Measurements from ENCODE around the gene RDX.

RDX gene

DNA sequence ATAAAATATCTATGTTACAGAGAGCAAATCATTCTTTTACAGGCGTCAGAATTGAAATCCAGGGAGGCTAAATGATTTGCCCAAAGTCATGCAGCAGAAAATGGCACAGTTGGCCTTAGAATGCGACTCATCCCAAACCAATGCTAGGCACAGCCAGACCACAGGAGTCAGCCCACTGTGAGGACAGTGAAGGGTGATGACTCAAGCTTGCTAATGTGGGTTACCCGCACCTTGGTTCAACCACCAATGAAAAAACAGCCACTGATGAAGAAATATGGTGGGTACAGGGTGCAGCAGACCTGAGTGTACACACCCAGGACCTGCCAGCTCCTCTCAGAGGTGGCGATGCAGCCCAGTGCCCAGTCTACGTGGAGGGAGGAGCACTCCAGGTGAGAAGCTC is 113.5 kb downstream of the RDX start:
- Histone ChIP-seq H2AFZ (ENCODE audit: low read depth, low read length, severe bottlenecking) (no peak overlapping the region), H3K9ac (ENCODE audit: low read length) (no peak overlapping the region), H3K27ac (ENCODE audit: low read depth, low read length) (no peak overlapping the region), H3K4me3 (ENCODE audit: insufficient read depth, low read length, poor library complexity, severe bottlenecking) (no peak overlapping the region), H3K27me3 (ENCODE audit: low read length) (no peaks in the 10 kb centered on the region), H3F3A (ENCODE audit: insufficient read depth) (no peaks in the 10 kb centered on the region), H3K9me2 (replicated peaks; ENCODE audit: insufficient read depth, low read length) (no peaks in the 10 kb centered on the region), H3K79me2 (ENCODE audit: insufficient read depth, low read length) (no peaks in the 10 kb centered on the region), H3K36me3 (ENCODE audit: low read length) (no peaks in the 10 kb centered on the region), H4K20me1 (ENCODE audit: low read depth, low read length) (no peaks in the 10 kb centered on the region), H3K4me2 (ENCODE audit: low read depth, low read length, poor library complexity, severe bottlenecking) (no peak overlapping the region), H3K9me3 (ENCODE audit: insufficient read depth, low read length) (no peaks in the 10 kb centered on the region)
- TF ChIP-seq, protein P1, sequence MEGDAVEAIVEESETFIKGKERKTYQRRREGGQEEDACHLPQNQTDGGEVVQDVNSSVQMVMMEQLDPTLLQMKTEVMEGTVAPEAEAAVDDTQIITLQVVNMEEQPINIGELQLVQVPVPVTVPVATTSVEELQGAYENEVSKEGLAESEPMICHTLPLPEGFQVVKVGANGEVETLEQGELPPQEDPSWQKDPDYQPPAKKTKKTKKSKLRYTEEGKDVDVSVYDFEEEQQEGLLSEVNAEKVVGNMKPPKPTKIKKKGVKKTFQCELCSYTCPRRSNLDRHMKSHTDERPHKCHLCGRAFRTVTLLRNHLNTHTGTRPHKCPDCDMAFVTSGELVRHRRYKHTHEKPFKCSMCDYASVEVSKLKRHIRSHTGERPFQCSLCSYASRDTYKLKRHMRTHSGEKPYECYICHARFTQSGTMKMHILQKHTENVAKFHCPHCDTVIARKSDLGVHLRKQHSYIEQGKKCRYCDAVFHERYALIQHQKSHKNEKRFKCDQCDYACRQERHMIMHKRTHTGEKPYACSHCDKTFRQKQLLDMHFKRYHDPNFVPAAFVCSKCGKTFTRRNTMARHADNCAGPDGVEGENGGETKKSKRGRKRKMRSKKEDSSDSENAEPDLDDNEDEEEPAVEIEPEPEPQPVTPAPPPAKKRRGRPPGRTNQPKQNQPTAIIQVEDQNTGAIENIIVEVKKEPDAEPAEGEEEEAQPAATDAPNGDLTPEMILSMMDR (IDR thresholded peaks at IDR 0.05; ENCODE audit: insufficient read depth, low read length, poor library complexity, severe bottlenecking), result no peak
- TF ChIP-seq EZH2phosphoT487 (conservative IDR thresholded peaks at IDR 0.05; ENCODE audit: low read length), result no peak

- Histone ChIP-seq H2AFZ (ENCODE audit: low read depth, low read length, severe bottlenecking) (no peak overlapping the region), H3K27ac (ENCODE audit: low read depth, low read length) (no peak overlapping the region), H3K4me2 (ENCODE audit: low read depth, low read length, poor library complexity, severe bottlenecking) (no peak overlapping the region), H3K36me3 (ENCODE audit: low read length) (no peaks in the 10 kb centered on the region), H3K27me3 (ENCODE audit: low read length) (no peaks in the 10 kb centered on the region), H3F3A (ENCODE audit: insufficient read depth) (no peaks in the 10 kb centered on the region), H3K9me2 (replicated peaks; ENCODE audit: insufficient read depth, low read length) (no peaks in the 10 kb centered on the region), H3K4me3 (ENCODE audit: insufficient read depth, low read length, poor library complexity, severe bottlenecking) (no peak overlapping the region), H3K79me2 (ENCODE audit: insufficient read depth, low read length) (no peaks in the 10 kb centered on the region), H4K20me1 (ENCODE audit: low read depth, low read length) (no peaks in the 10 kb centered on the region), H3K9ac (ENCODE audit: low read length) (no peak overlapping the region), H3K9me3 (ENCODE audit: insufficient read depth, low read length) (no peaks in the 10 kb centered on the region)
- TF ChIP-seq EZH2phosphoT487 (conservative IDR thresholded peaks at IDR 0.05; ENCODE audit: low read length), result no peak
- TF ChIP-seq, protein P1 (IDR thresholded peaks at IDR 0.05; ENCODE audit: insufficient read depth, low read length, poor library complexity, severe bottlenecking), result no peak
Measured at GRCh38 chr11:110179064-110179463, 117.3 kb downstream of the RDX start.

DNA sequence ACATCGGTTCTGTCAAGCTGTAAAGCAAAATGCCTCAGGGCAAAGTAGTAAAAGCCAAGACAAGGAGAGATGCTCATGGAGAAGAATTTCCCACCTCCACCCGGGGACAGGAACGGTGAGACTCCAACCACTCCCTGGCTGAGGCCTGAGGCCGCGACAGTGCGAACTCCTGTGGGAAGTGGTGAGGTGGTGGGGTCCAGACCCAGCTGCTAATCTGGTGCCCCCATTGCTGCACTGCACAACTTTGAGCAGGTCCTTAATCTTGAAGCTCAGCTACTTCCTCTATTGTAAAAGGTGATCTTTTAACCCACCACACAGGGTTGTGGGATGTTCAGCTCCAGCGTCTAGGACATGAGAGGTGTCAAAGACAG is 119.3 kb downstream of the RDX start:
- Histone ChIP-seq H3K79me2 (ENCODE audit: insufficient read depth, low read length) (no peaks in the 10 kb centered on the region), H3K4me3 (ENCODE audit: insufficient read depth, low read length, poor library complexity, severe bottlenecking) (no peak overlapping the region), H3K27me3 (ENCODE audit: low read length) (no peaks in the 10 kb centered on the region), H2AFZ (ENCODE audit: low read depth, low read length, severe bottlenecking) (no peak overlapping the region), H3K4me2 (ENCODE audit: low read depth, low read length, poor library complexity, severe bottlenecking) (no peak overlapping the region), H3K27ac (ENCODE audit: low read depth, low read length) (no peak overlapping the region), H3K9me2 (replicated peaks; ENCODE audit: insufficient read depth, low read length) (no peaks in the 10 kb centered on the region), H3F3A (ENCODE audit: insufficient read depth) (no peaks in the 10 kb centered on the region), H3K9ac (ENCODE audit: low read length) (no peak overlapping the region), H3K9me3 (ENCODE audit: insufficient read depth, low read length) (no peaks in the 10 kb centered on the region), H4K20me1 (ENCODE audit: low read depth, low read length) (no peaks in the 10 kb centered on the region), H3K36me3 (ENCODE audit: low read length) (no peaks in the 10 kb centered on the region)
- no peak for TF ChIP-seq EZH2phosphoT487 (conservative IDR thresholded peaks at IDR 0.05; ENCODE audit: low read length)
- TF ChIP-seq, protein P1 (IDR thresholded peaks at IDR 0.05; ENCODE audit: insufficient read depth, low read length, poor library complexity, severe bottlenecking), result no peak

All from SU-DHL-6 (cell line).